Upper lobe of left lung (tissue), 4 donors: Measurements from ENCODE around the gene UBE2G1.

ENCODE experiments used
- CTCF ChIP-seq, 6 experiments: fragments of 450-650 bp in 4 of 6; fragments of 200-600 bp in 2 of 6; sonication (generic) in 2 of 6; IDR thresholded peaks; one replicate each; pipeline ENCODE4 v1.5.1; 2016 to 2019; ENCODE audit warnings: antibody characterized with exemption in 6 of 6
- EP300 ChIP-seq, 4 donors: sonication (generic); formaldehyde crosslinking; IDR thresholded peaks; one replicate each; pipeline ENCODE4 v1.5.1; 2017; ENCODE audit warnings: antibody characterized with exemption in 4 of 4, control low read depth in 2 of 4
- POLR2A ChIP-seq, 4 donors: fragments of 450-650 bp; IDR thresholded peaks; one replicate each; pipeline ENCODE4 v1.5.1; 2016 to 2017; ENCODE audit warnings: antibody characterized with exemption in 4 of 4, mild to moderate bottlenecking in 2 of 4

GRCh38 chr17:4232168-4232813 is 134.2 kb downstream of the UBE2G1 start:
- TF ChIP-seq POLR2A (IDR thresholded peaks at IDR 0.05) (no peak), CTCF (IDR thresholded peaks at IDR 0.05) (no peak), EP300 (IDR thresholded peaks at IDR 0.05) (no peak)
